Measurements from ENCODE around the gene ABLIM1. TPM values are rescaled to one million over a fixed set of nuclear protein-coding genes. Genes with fewer than 3 reads are reported as not detected.

Gene ABLIM1
- total RNA-seq, 4 donors from 2014 or later = 75.2 to 172 (median 110) TPM

Small RNAs within 50 kb of the gene (small RNA-seq; reads per million reads assigned to genes)
- 0 reads per million in 4 donors for gene RN7SL384P

Other genes starting within 250 kb of the ABLIM1 start
- gene FHIP2A, start 163.5 kb upstream of the ABLIM1 start, total RNA-seq = 10 to 100 TPM; 33.4 to 51.5 (median 35.9) TPM